Tibial nerve (tissue), 4 donors: ENCODE measurements around the gene EGFR. TPM values are rescaled to one million over a fixed set of nuclear protein-coding genes. Genes with fewer than 3 reads are reported as not detected.

Source experiments
- DNase-seq, 2 donors: peaks; one replicate each; pipeline ENCODE4 v3.0.0-alpha.2; 2019; ENCODE audit warnings: low spot score in 2 of 2
- H3K27ac ChIP-seq, 4 donors: fragments of 200-600 bp; sonication (generic) in 3 of 4; one replicate each; pipeline ENCODE4 v1.5.1; 2017 to 2019; ENCODE audit warnings: mild to moderate bottlenecking in 1 of 4
- H3K27me3 ChIP-seq, 2 donors: fragments of 200-600 bp; sonication (generic) in 1 of 2; one replicate each; pipeline versions ENCODE4 v1.5.1 to v1.6.0; 2017 to 2019
- H3K36me3 ChIP-seq, 3 donors: fragments of 200-600 bp; sonication (generic); one replicate each; pipeline ENCODE4 v1.5.1; 2018 to 2019
- H3K4me1 ChIP-seq, 4 donors: fragments of 200-600 bp; sonication (generic) in 3 of 4; one replicate each; pipeline ENCODE4 v1.5.1; 2017 to 2019
- H3K4me3 ChIP-seq, 4 donors: fragments of 200-600 bp; sonication (generic) in 3 of 4; one replicate each; pipeline ENCODE4 v1.5.1; 2017 to 2019; ENCODE audit warnings: mild to moderate bottlenecking in 1 of 4, moderate library complexity in 1 of 4
- H3K9me3 ChIP-seq, 4 donors: fragments of 200-600 bp; sonication (generic) in 3 of 4; one replicate each; pipeline ENCODE4 v1.5.1; 2017 to 2019
- CTCF ChIP-seq, 5 experiments: fragments of 200-600 bp in 3 of 5; fragments of 450-650 bp in 2 of 5; sonication (generic) in 3 of 5; IDR thresholded peaks; one replicate each; pipeline ENCODE4 v1.5.1; 2016 to 2019; ENCODE audit warnings: antibody characterized with exemption in 5 of 5, mild to moderate bottlenecking in 3 of 5, moderate library complexity in 2 of 5
- EP300 ChIP-seq, 2 donors: sonication (generic); formaldehyde crosslinking; IDR thresholded peaks; one replicate each; pipeline ENCODE4 v1.6.1; 2017; ENCODE audit warnings: antibody characterized with exemption in 2 of 2, mild to moderate bottlenecking in 1 of 2
- POLR2A ChIP-seq, 2 donors: fragments of 450-650 bp; IDR thresholded peaks; one replicate each; pipeline ENCODE4 v1.6.1; 2017; ENCODE audit warnings: antibody characterized with exemption in 2 of 2, mild to moderate bottlenecking in 2 of 2, moderate library complexity in 2 of 2
- WGBS, 2 donors: methylation state at CpG; one replicate each; pipeline ENCODE4 v1.1.5; 2018; 5-methylcytosine and 5-hydroxymethylcytosine counted together
- total RNA-seq, 4 donors: library from RNA; depleted of rRNA; stranded (reverse); fragments of >200 nt; gene quantifications; one replicate each; pipeline ENCODE4 v1.1.0, GENCODE V29; 2016

Gene EGFR
- total RNA-seq, 4 donors from 2014 or later, result 72.3 to 136 (median 127) TPM

GRCh38 chr7:55110993-55111361 is 92.2 kb downstream of the EGFR start:
- H3K27ac ChIP-seq, result peak overlapping the region in 2 of 4 donors; percentile 12 to 56
- peaks cover 0 to 32% (median 0%) of the 10 kb centered on the region in 4 donors for H3K4me1 ChIP-seq
- 62 to 66% methylated on average over 9 of the region's 9 CpGs for WGBS, 2 donors
- no peaks in the 10 kb centered on the region for H3K36me3 ChIP-seq
- H3K27me3 ChIP-seq, result no peaks in the 10 kb centered on the region
- DNase-seq, result no peak
- no peaks in the 10 kb centered on the region for H3K9me3 ChIP-seq
- TF ChIP-seq CTCF (IDR thresholded peaks at IDR 0.05), result no peak
- TF ChIP-seq EP300 (IDR thresholded peaks at IDR 0.05), result no peak
- no peak overlapping the region for H3K4me3 ChIP-seq

- no peaks in the 10 kb centered on the region for H3K27me3 ChIP-seq
These were observed 93.2 kb downstream of the EGFR start for GRCh38 chr7:55112056-55112455.

GRCh38 chr7:55113760-55114540 is 95.1 kb downstream of the EGFR start:
- no peak overlapping the region for H3K4me3 ChIP-seq
- H3K4me1 ChIP-seq, result peaks cover 0 to 26% (median 0%) of the 10 kb centered on the region in 4 donors
- H3K36me3 ChIP-seq, result no peaks in the 10 kb centered on the region
- H3K27ac ChIP-seq, result no peak overlapping the region
- H3K27me3 ChIP-seq, result no peaks in the 10 kb centered on the region
- H3K9me3 ChIP-seq, result no peaks in the 10 kb centered on the region
- 84 to 98% methylated on average over 3 of the region's 3 CpGs for WGBS, 2 donors
- TF ChIP-seq CTCF (IDR thresholded peaks at IDR 0.05), result no peak
- TF ChIP-seq POLR2A (IDR thresholded peaks at IDR 0.05), result no peak
- no peak for TF ChIP-seq EP300 (IDR thresholded peaks at IDR 0.05)
- no peak for DNase-seq

More at GRCh38 chr7:55112056-55112455, 93.2 kb downstream of the EGFR start:
- Histone ChIP-seq H3K4me3 (no peak overlapping the region), H3K9me3 (no peaks in the 10 kb centered on the region), H3K4me1 (peaks cover 0 to 32% (median 0%) of the 10 kb centered on the region in 4 donors), H3K36me3 (no peaks in the 10 kb centered on the region), H3K27ac (peak overlapping the region in 2 of 4 donors; percentile 12 to 56)
- DNase-seq, result no peak
- WGBS, 2 donors, result 82 to 96% methylated on average over 4 to 9 of the region's 11 CpGs
- TF ChIP-seq CTCF (IDR thresholded peaks at IDR 0.05) (no peak), POLR2A (IDR thresholded peaks at IDR 0.05) (no peak), EP300 (IDR thresholded peaks at IDR 0.05) (no peak)

GRCh38 chr7:55117286-55117685 is 98.5 kb downstream of the EGFR start:
- Histone ChIP-seq H3K9me3 (no peaks in the 10 kb centered on the region), H3K27ac (no peak overlapping the region), H3K4me1 (peaks cover 0 to 23% (median 7%) of the 10 kb centered on the region in 4 donors), H3K27me3 (no peaks in the 10 kb centered on the region), H3K36me3 (no peaks in the 10 kb centered on the region), H3K4me3 (no peak overlapping the region)
- TF ChIP-seq CTCF (IDR thresholded peaks at IDR 0.05) (no peak), EP300 (IDR thresholded peaks at IDR 0.05) (no peak), POLR2A (IDR thresholded peaks at IDR 0.05) (no peak)
- 87 to 92% methylated on average over 7 of the region's 7 CpGs for WGBS, 2 donors
- DNase-seq, result no peak

GRCh38 chr7:55118426-55118825 is 99.6 kb downstream of the EGFR start:
- 92 to 93% methylated on average over 5 of the region's 5 CpGs for WGBS, 2 donors

More at GRCh38 chr7:55118426-55118825, 99.6 kb downstream of the EGFR start:
- TF ChIP-seq CTCF (IDR thresholded peaks at IDR 0.05) (no peak), EP300 (IDR thresholded peaks at IDR 0.05) (no peak), POLR2A (IDR thresholded peaks at IDR 0.05) (no peak)
- Histone ChIP-seq H3K9me3 (no peaks in the 10 kb centered on the region), H3K36me3 (no peaks in the 10 kb centered on the region), H3K27ac (no peak overlapping the region), H3K4me3 (no peak overlapping the region), H3K4me1 (peaks cover 0 to 23% (median 7%) of the 10 kb centered on the region in 4 donors), H3K27me3 (no peaks in the 10 kb centered on the region)
- no peak for DNase-seq
